ENCODE results near the gene ILDR2.
A peak's percentile ranks its signal among the peaks of the same experiment; 100 is the strongest.

Gene ILDR2

GRCh38 chr1:166956057-166956850 is 19.1 kb downstream of the ILDR2 start:
- TF ChIP-seq CTCF (IDR thresholded peaks at IDR 0.05; ENCODE audit: low read length, missing control alignments), result no peak
- DNase-seq (ENCODE audit: low read depth), result no peak
- H3K4me3 ChIP-seq (replicated peaks; ENCODE audit: low read depth, low read length), result no peak overlapping the region

GRCh38 chr1:166953491-166953890 is 21.8 kb downstream of the ILDR2 start:
- DNase-seq (ENCODE audit: low read depth), result no peak
- no peak overlapping the region for H3K4me3 ChIP-seq (replicated peaks; ENCODE audit: low read depth, low read length)
- no peak for TF ChIP-seq CTCF (IDR thresholded peaks at IDR 0.05; ENCODE audit: low read length, missing control alignments)

GRCh38 chr1:166952002-166952746 is 23.2 kb downstream of the ILDR2 start:
- TF ChIP-seq CTCF (IDR thresholded peaks at IDR 0.05; ENCODE audit: low read length, missing control alignments), result no peak
- peak; percentile 57 for DNase-seq (ENCODE audit: low read depth)
- H3K4me3 ChIP-seq (replicated peaks; ENCODE audit: low read depth, low read length), result no peak overlapping the region

- H3K4me3 ChIP-seq (replicated peaks; ENCODE audit: low read depth, low read length), result no peak overlapping the region
Observed at GRCh38 chr1:166951050-166951449, 24.3 kb downstream of the ILDR2 start.

GRCh38 chr1:166950156-166950555 is 25.2 kb downstream of the ILDR2 start:
- no peak for DNase-seq (ENCODE audit: low read depth)
- H3K4me3 ChIP-seq (replicated peaks; ENCODE audit: low read depth, low read length), result no peak overlapping the region
- no peak for TF ChIP-seq CTCF (IDR thresholded peaks at IDR 0.05; ENCODE audit: low read length, missing control alignments)

More at GRCh38 chr1:166951050-166951449, 24.3 kb downstream of the ILDR2 start:
- TF ChIP-seq CTCF (IDR thresholded peaks at IDR 0.05; ENCODE audit: low read length, missing control alignments), result no peak
- DNase-seq (ENCODE audit: low read depth), result no peak

- no peak for TF ChIP-seq CTCF (IDR thresholded peaks at IDR 0.05; ENCODE audit: low read length, missing control alignments)
- no peak for DNase-seq (ENCODE audit: low read depth)
Observed at GRCh38 chr1:166948856-166949350, 26.4 kb downstream of the ILDR2 start.

More at GRCh38 chr1:166948856-166949350, 26.4 kb downstream of the ILDR2 start:
- H3K4me3 ChIP-seq (replicated peaks; ENCODE audit: low read depth, low read length), result no peak overlapping the region

Data from fibroblast of pulmonary artery (primary cell).